ENCODE results near the gene FCER1A.
A peak's percentile ranks its signal among the peaks of the same experiment; 100 is the strongest.
"Not testable (repeated sequence)": the region's sequence is repeated elsewhere in the genome, so short reads cannot be mapped to it uniquely, and the experiment has no call there.

The FCER1A gene

GRCh38 chr1:159302095-159302494 is at the start of gene FCER1A:
FCER1A (plus strand) TSS chr1:159302336; CDS start chr1:159302365, 29 bp downstream.
- DNase-seq: peak; percentile 65

- DNase-seq: no peak
These were observed 40.8 kb upstream of the FCER1A start for GRCh38 chr1:159261311-159261710.

GRCh38 chr1:159261721-159262494 is 40.2 kb upstream of the FCER1A start:
- DNase-seq: no peak

- peak; percentile 97 for DNase-seq
These were observed 35.3 kb upstream of the FCER1A start for GRCh38 chr1:159266832-159267231.

- DNase-seq: no peak
These were observed 27.5 kb upstream of the FCER1A start for GRCh38 chr1:159274631-159275030.

GRCh38 chr1:159275891-159276290 is 26.2 kb upstream of the FCER1A start:
- DNase-seq: no peak

- no peak for DNase-seq
These were observed 22.4 kb upstream of the FCER1A start for GRCh38 chr1:159279773-159280172.

- DNase-seq: peak; percentile 73
These were observed 20.0 kb upstream of the FCER1A start for GRCh38 chr1:159282118-159282517.

GRCh38 chr1:159289060-159289459 is 13.1 kb upstream of the FCER1A start:
- DNase-seq: peak; percentile 71

GRCh38 chr1:159291424-159291823 is 10.7 kb upstream of the FCER1A start:
- peak; percentile 65 for DNase-seq

- no peak for DNase-seq
These were observed 5.3 kb upstream of the FCER1A start for GRCh38 chr1:159296706-159297375.

- peak; percentile 51 for DNase-seq
These were observed 2.0 kb upstream of the FCER1A start for GRCh38 chr1:159300146-159300545.

- peak; percentile 80 for DNase-seq
These were observed 5.3 kb downstream of the FCER1A start for GRCh38 chr1:159307346-159308020.

- DNase-seq: no peak
These were observed 9.5 kb downstream of the FCER1A start for GRCh38 chr1:159311679-159312078.

- peak; percentile 67 for DNase-seq
These were observed 13.2 kb downstream of the FCER1A start for GRCh38 chr1:159315381-159315780.

- no peak for DNase-seq
These were observed 16.8 kb downstream of the FCER1A start for GRCh38 chr1:159318784-159319551.

- no peak for DNase-seq
These were observed 32.7 kb downstream of the FCER1A start for GRCh38 chr1:159334797-159335196.

GRCh38 chr1:159338018-159338417 is 35.9 kb downstream of the FCER1A start:
- DNase-seq: peak; percentile 69

GRCh38 chr1:159339536-159339935 is 37.4 kb downstream of the FCER1A start:
- peak; percentile 72 for DNase-seq

- peak; percentile 36 for DNase-seq
These were observed 39.6 kb downstream of the FCER1A start for GRCh38 chr1:159341736-159342135.

- peak; percentile 77 for DNase-seq
These were observed 40.8 kb downstream of the FCER1A start for GRCh38 chr1:159342761-159343425.

GRCh38 chr1:159349374-159349773 is 47.2 kb downstream of the FCER1A start:
- not testable (repeated sequence) for DNase-seq
